Activated T-cell treated with anti-CD3 and anti-CD28 coated beads, Interleukin-2, amount 50 U/mL, for 4 hours (primary cell): ENCODE results near the gene PCDHB14. TPM values are rescaled to one million over a fixed set of nuclear protein-coding genes. Genes with fewer than 3 reads are reported as not detected.
"Not testable (repeated sequence)": the region's sequence is repeated elsewhere in the genome, so short reads cannot be mapped to it uniquely, and the experiment has no call there.

Experiments
- ATAC-seq, 2 donors: fragments of 200-7000 bp; cut with Tn5 transposase; one replicate each; pipeline ENCODE4 v1.10.0; 2021
- DNase-seq: peaks from one replicate; pipeline ENCODE4 v3.0.0-alpha.2; 2020
- H3K27me3 Mint-ChIP-seq: one replicate; pipeline ENCODE4 v1.8.0; 2021; ENCODE audit warnings: low read depth, mixed read lengths
- H3K36me3 Mint-ChIP-seq: one replicate; pipeline ENCODE4 v1.8.0; 2022; ENCODE audit warnings: mixed read lengths; ENCODE audit not compliant: insufficient read depth
- H3K4me1 Mint-ChIP-seq: one replicate; pipeline ENCODE4 v1.8.0; 2021; ENCODE audit warnings: low read depth, mixed read lengths
- H3K4me3 Mint-ChIP-seq: one replicate; pipeline ENCODE4 v1.8.0; 2021; ENCODE audit warnings: mild to moderate bottlenecking, moderate library complexity, mixed read lengths
- H3K9me3 Mint-ChIP-seq: one replicate; pipeline ENCODE4 v1.8.0; 2021; ENCODE audit warnings: mixed read lengths
- total RNA-seq, 3 donors: library from RNA; stranded (reverse); gene quantifications; one replicate each; pipeline ENCODE4 v1.2.1, GENCODE V29; 2021

Gene PCDHB14
- total RNA-seq, 3 donors from 2014 or later, result 0.08 TPM; not detected in 1

GRCh38 chr5:141194332-141194731 is 28.8 kb upstream of the PCDHB14 start:
- H3K27me3 Mint-ChIP-seq, result peaks cover 45% of the 10 kb centered on the region
- H3K9me3 Mint-ChIP-seq, result peaks cover 36% of the 10 kb centered on the region

GRCh38 chr5:141196363-141196762 is 26.8 kb upstream of the PCDHB14 start:
- H3K36me3 Mint-ChIP-seq, result peaks cover 1% of the 10 kb centered on the region

More at GRCh38 chr5:141194332-141194731, 28.8 kb upstream of the PCDHB14 start:
- ATAC-seq, H3K4me1 Mint-ChIP-seq, H3K36me3 Mint-ChIP-seq, H3K4me3 Mint-ChIP-seq, DNase-seq: not testable (repeated sequence)

GRCh38 chr5:141199359-141200235 is 23.5 kb upstream of the PCDHB14 start, which contains the start of gene PCDHB11:
PCDHB11 (plus strand) TSS chr5:141199627; CDS start chr5:141199775, 148 bp downstream.
- Mint-ChIP-seq H3K9me3 (peaks cover 48% of the 10 kb centered on the region), H3K4me1 (no peaks in the 10 kb centered on the region), H3K4me3 (no peak within 1 kb of the TSS), H3K27me3 (peaks cover 47% of the 10 kb centered on the region), H3K36me3 (peaks cover 1% of the 10 kb centered on the region)
- no peak for ATAC-seq
- no peak for DNase-seq

More at GRCh38 chr5:141196363-141196762, 26.8 kb upstream of the PCDHB14 start:
- Mint-ChIP-seq H3K9me3 (peaks cover 45% of the 10 kb centered on the region), H3K4me3 (no peak overlapping the region), H3K4me1 (no peaks in the 10 kb centered on the region), H3K27me3 (peaks cover 48% of the 10 kb centered on the region)
- no peak for ATAC-seq
- DNase-seq, result no peak

GRCh38 chr5:141201126-141201525 is 22.0 kb upstream of the PCDHB14 start:
- H3K36me3 Mint-ChIP-seq, H3K4me1 Mint-ChIP-seq, ATAC-seq, DNase-seq, H3K4me3 Mint-ChIP-seq: not testable (repeated sequence)
- Mint-ChIP-seq H3K9me3 (peaks cover 41% of the 10 kb centered on the region), H3K27me3 (peaks cover 47% of the 10 kb centered on the region)

- H3K4me1 Mint-ChIP-seq, H3K4me3 Mint-ChIP-seq, ATAC-seq, DNase-seq, H3K36me3 Mint-ChIP-seq: not testable (repeated sequence)
- H3K9me3 Mint-ChIP-seq, result peaks cover 36% of the 10 kb centered on the region
- peaks cover 50% of the 10 kb centered on the region for H3K27me3 Mint-ChIP-seq
These were observed 21.5 kb upstream of the PCDHB14 start for GRCh38 chr5:141201646-141202045.

- ATAC-seq (no peak), DNase-seq (no peak)
These were observed 14.7 kb upstream of the PCDHB14 start, which contains the start of gene PCDHB12 for GRCh38 chr5:141208478-141208877. PCDHB12 (plus strand) TSS chr5:141208719; CDS start chr5:141208908, 189 bp downstream.

GRCh38 chr5:141210281-141210680 is 12.9 kb upstream of the PCDHB14 start:
- Mint-ChIP-seq H3K27me3 (peaks cover 63% of the 10 kb centered on the region), H3K9me3 (peaks cover 15% of the 10 kb centered on the region)
- not testable (repeated sequence) for H3K4me3 Mint-ChIP-seq, DNase-seq, H3K4me1 Mint-ChIP-seq, ATAC-seq, H3K36me3 Mint-ChIP-seq

More at GRCh38 chr5:141208478-141208877, 14.7 kb upstream of the PCDHB14 start, which contains the start of gene PCDHB12:
- Mint-ChIP-seq H3K36me3 (peaks cover 2% of the 10 kb centered on the region), H3K9me3 (peaks cover 11% of the 10 kb centered on the region), H3K27me3 (peaks cover 54% of the 10 kb centered on the region), H3K4me3 (no peak within 1 kb of the TSS), H3K4me1 (no peaks in the 10 kb centered on the region)

- H3K27me3 Mint-ChIP-seq, result peaks cover 64% of the 10 kb centered on the region
- peaks cover 15% of the 10 kb centered on the region for H3K9me3 Mint-ChIP-seq
- not testable (repeated sequence) for ATAC-seq, DNase-seq, H3K4me3 Mint-ChIP-seq, H3K36me3 Mint-ChIP-seq, H3K4me1 Mint-ChIP-seq
These were observed 12.3 kb upstream of the PCDHB14 start for GRCh38 chr5:141210849-141211248.

- not testable (repeated sequence) for H3K4me1 Mint-ChIP-seq, H3K4me3 Mint-ChIP-seq, DNase-seq, H3K36me3 Mint-ChIP-seq, ATAC-seq
- Mint-ChIP-seq H3K27me3 (peaks cover 59% of the 10 kb centered on the region), H3K9me3 (peaks cover 20% of the 10 kb centered on the region)
These were observed 9.3 kb upstream of the PCDHB14 start, which contains the start of gene PCDHB13 for GRCh38 chr5:141213656-141214339. PCDHB13 (plus strand) TSS chr5:141213919; CDS start chr5:141214124, 205 bp downstream.

GRCh38 chr5:141214583-141214982 is 8.6 kb upstream of the PCDHB14 start:
- Mint-ChIP-seq H3K9me3 (peaks cover 24% of the 10 kb centered on the region), H3K27me3 (peaks cover 57% of the 10 kb centered on the region)
- ATAC-seq, H3K4me3 Mint-ChIP-seq, DNase-seq, H3K36me3 Mint-ChIP-seq, H3K4me1 Mint-ChIP-seq: not testable (repeated sequence)

- DNase-seq, ATAC-seq, H3K4me3 Mint-ChIP-seq, H3K4me1 Mint-ChIP-seq, H3K36me3 Mint-ChIP-seq: not testable (repeated sequence)
- H3K27me3 Mint-ChIP-seq, result peaks cover 54% of the 10 kb centered on the region
- peaks cover 25% of the 10 kb centered on the region for H3K9me3 Mint-ChIP-seq
These were observed 7.6 kb upstream of the PCDHB14 start for GRCh38 chr5:141215504-141215903.

- DNase-seq, ATAC-seq, H3K4me3 Mint-ChIP-seq, H3K36me3 Mint-ChIP-seq, H3K4me1 Mint-ChIP-seq: not testable (repeated sequence)
- H3K27me3 Mint-ChIP-seq, result peaks cover 51% of the 10 kb centered on the region
- peaks cover 22% of the 10 kb centered on the region for H3K9me3 Mint-ChIP-seq
These were observed 7.1 kb upstream of the PCDHB14 start for GRCh38 chr5:141216035-141216434.

- not testable (repeated sequence) for H3K4me3 Mint-ChIP-seq
These were observed 1.7 kb downstream of the PCDHB14 start for GRCh38 chr5:141224844-141225243.

GRCh38 chr5:141225421-141225820 is 2.3 kb downstream of the PCDHB14 start:
- H3K4me3 Mint-ChIP-seq, DNase-seq, H3K36me3 Mint-ChIP-seq, ATAC-seq, H3K4me1 Mint-ChIP-seq: not testable (repeated sequence)
- peaks cover 15% of the 10 kb centered on the region for H3K9me3 Mint-ChIP-seq
- peaks cover 36% of the 10 kb centered on the region for H3K27me3 Mint-ChIP-seq

More at GRCh38 chr5:141224844-141225243, 1.7 kb downstream of the PCDHB14 start:
- peaks cover 18% of the 10 kb centered on the region for H3K9me3 Mint-ChIP-seq
- H3K36me3 Mint-ChIP-seq, H3K4me1 Mint-ChIP-seq, ATAC-seq, DNase-seq: not testable (repeated sequence)
- peaks cover 38% of the 10 kb centered on the region for H3K27me3 Mint-ChIP-seq
